HCT116 (cell line): ENCODE data around the gene CCDC40. TPM values are rescaled to one million over a fixed set of nuclear protein-coding genes. Genes with fewer than 3 reads are reported as not detected.
A peak's percentile ranks its signal among the peaks of the same experiment; 100 is the strongest.

Source experiments
- ATAC-seq: fragments of 200-7000 bp; cut with Tn5 transposase; 2 replicates; pipeline ENCODE4 v1.9.1; 2020; ENCODE audit warnings: mild to moderate bottlenecking, moderate library complexity
- BruUV-seq: library from RNA; stranded (reverse); fragments of 400-500 nt; replicated peaks from 2 replicates; lab custom pipeline; 2021; lab: Mats Ljungman, UMichigan
- CTCF ChIA-PET: fragments of 300-600 bp; sonication (Branson Sonifier 250); formaldehyde crosslinking; loops from one replicate; lab custom pipeline; 2021; ENCODE audit warnings: antibody characterized with exemption; lab: Charles Lee
- POLR2A ChIA-PET: fragments of 300-600, 350-600 bp; sonication (Branson Sonifier 250); formaldehyde crosslinking; loops from one replicate; lab custom pipeline; 2021; ENCODE audit warnings: antibody characterized with exemption; lab: Charles Lee
- RAD21 ChIA-PET, 2 experiments: fragments of 300-600 bp; sonication (Branson Sonifier 250); formaldehyde crosslinking; loops; one replicate each; lab custom pipeline; 2023; ENCODE audit warnings: low total read pairs in 2 of 2; ENCODE audit not compliant: uncharacterized antibody in 2 of 2, unreplicated experiment in 2 of 2, low non-redundant PET in 1 of 2; lab: Charles Lee
- DNase-seq: peaks from one replicate; pipeline ENCODE4 v3.0.0-alpha.2; 2010; ENCODE audit warnings: low read depth, low spot score
- H2AFZ ChIP-seq: fragments of 200-600 bp; shearing (Covaris generic), sonication (generic); 2 replicates; pipeline ENCODE4 v1.6.1; 2017; ENCODE audit warnings: low read depth, mixed run types, mixed read lengths, antibody characterized with exemption, low read length; ENCODE audit not compliant: poor library complexity, severe bottlenecking
- H3K27ac ChIP-seq: 2 replicates; pipeline ENCODE4 v1.5.1; 2012; ENCODE audit warnings: low read depth, low read length
- H3K27me3 ChIP-seq: fragments of 200-600 bp; sonication (generic); 2 replicates; pipeline ENCODE4 v1.6.1; 2016; ENCODE audit warnings: mixed run types, low read length, mixed read lengths; ENCODE audit not compliant: insufficient read depth
- H3K36me3 ChIP-seq, 2 experiments: fragments of 200-500 bp in 1 of 2; fragments of 200-600 bp in 1 of 2; sonication (Bioruptor generic) in 1 of 2; sonication (generic) in 1 of 2; 2 replicates each; pipeline versions ENCODE4 v1.5.1 to v1.6.1; 2014 to 2016; ENCODE audit warnings: low read length in 2 of 2, inconsistent platforms in 1 of 2, mixed read lengths in 1 of 2, mixed run types in 1 of 2; ENCODE audit not compliant: insufficient read depth in 2 of 2, control insufficient read depth in 1 of 2
- H3K4me1 ChIP-seq, 2 experiments: fragments of 200-600 bp in 1 of 2; sonication (generic) in 1 of 2; 2 replicates each; pipeline versions ENCODE4 v1.5.1 to v1.6.1; 2012 to 2017; ENCODE audit warnings: low read length in 2 of 2, inconsistent platforms in 1 of 2, mild to moderate bottlenecking in 1 of 2, mixed read lengths in 1 of 2, mixed run types in 1 of 2, moderate library complexity in 1 of 2; ENCODE audit not compliant: insufficient read depth in 2 of 2, control insufficient read depth in 1 of 2
- H3K4me2 ChIP-seq: fragments of 200-600 bp; sonication (generic); 2 replicates; pipeline ENCODE4 v1.6.1; 2017; ENCODE audit warnings: mixed run types, low read length, mixed read lengths
- H3K4me3 ChIP-seq, 2 experiments: fragments of 200-600 bp in 1 of 2; sonication (generic) in 1 of 2; replicated peaks in 1 of 2; 2 replicates each; pipeline ENCODE4 v1.5.1; 2011 to 2016; ENCODE audit warnings: low read length in 2 of 2, control low read depth in 1 of 2, low read depth in 1 of 2, mild to moderate bottlenecking in 1 of 2, mixed read lengths in 1 of 2, mixed run types in 1 of 2
- H3K79me2 ChIP-seq: fragments of 200-600 bp; sonication (generic); 2 replicates; pipeline ENCODE4 v1.6.1; 2017; ENCODE audit warnings: mild to moderate bottlenecking, mixed run types, low read length, moderate library complexity, mixed read lengths; ENCODE audit not compliant: insufficient read depth
- H3K9ac ChIP-seq: fragments of 200-600 bp; sonication (generic); 2 replicates; pipeline ENCODE4 v1.6.1; 2016; ENCODE audit warnings: low read length, mixed read lengths
- H3K9me2 ChIP-seq: fragments of 200-600 bp; sonication (generic), shearing (Covaris generic); 2 replicates; pipeline ENCODE4 v1.6.1; 2017; ENCODE audit warnings: mixed run types, mild to moderate bottlenecking, moderate library complexity; ENCODE audit not compliant: insufficient read depth
- H3K9me3 ChIP-seq, 2 experiments: fragments of 200-500 bp in 1 of 2; fragments of 200-600 bp in 1 of 2; sonication (Bioruptor generic) in 1 of 2; sonication (generic) in 1 of 2; 2 replicates each; pipeline ENCODE4 v1.6.1; 2014 to 2017; ENCODE audit warnings: low read length in 2 of 2, mixed read lengths in 2 of 2, inconsistent platforms in 1 of 2, low read depth in 1 of 2, mild to moderate bottlenecking in 1 of 2, mixed run types in 1 of 2, moderate library complexity in 1 of 2; ENCODE audit not compliant: control insufficient read depth in 1 of 2, insufficient read depth in 1 of 2
- H4K20me1 ChIP-seq: fragments of 200-600 bp; sonication (generic), shearing (Covaris generic); 2 replicates; pipeline ENCODE4 v1.6.1; 2017; ENCODE audit warnings: mixed run types, mild to moderate bottlenecking, moderate library complexity; ENCODE audit not compliant: insufficient read depth
- SIN3A ChIP-seq: IDR thresholded peaks from 2 replicates; pipeline ENCODE4 v1.6.1; 2012; ENCODE audit warnings: low read depth
- YY1 ChIP-seq: IDR thresholded peaks from 2 replicates; pipeline ENCODE4 v1.6.1; 2011; ENCODE audit warnings: low read length, low read depth, moderate library complexity, mild to moderate bottlenecking; ENCODE audit not compliant: insufficient replicate concordance; ENCODE audit errors: extremely low read depth
- intact Hi-C: fragments of 100-400 bp; cut with micrococcal nuclease; formaldehyde crosslinking; loops from 2 replicates; pipeline ENCODE4 v1.10.0; 2022
- total RNA-seq: library from RNA; stranded (reverse); gene quantifications from one replicate; pipeline ENCODE4 v1.2.1, GENCODE V29; 2021; ENCODE audit not compliant: unreplicated experiment
- TF ChIP-seq, protein P1 (sequence below): IDR thresholded peaks from 2 replicates; pipeline ENCODE4 v1.6.1; 2012; ENCODE audit warnings: low read depth

CCDC40 gene
- total RNA-seq, 1 experiment from 2014 or later = 10.3 TPM

DNA sequence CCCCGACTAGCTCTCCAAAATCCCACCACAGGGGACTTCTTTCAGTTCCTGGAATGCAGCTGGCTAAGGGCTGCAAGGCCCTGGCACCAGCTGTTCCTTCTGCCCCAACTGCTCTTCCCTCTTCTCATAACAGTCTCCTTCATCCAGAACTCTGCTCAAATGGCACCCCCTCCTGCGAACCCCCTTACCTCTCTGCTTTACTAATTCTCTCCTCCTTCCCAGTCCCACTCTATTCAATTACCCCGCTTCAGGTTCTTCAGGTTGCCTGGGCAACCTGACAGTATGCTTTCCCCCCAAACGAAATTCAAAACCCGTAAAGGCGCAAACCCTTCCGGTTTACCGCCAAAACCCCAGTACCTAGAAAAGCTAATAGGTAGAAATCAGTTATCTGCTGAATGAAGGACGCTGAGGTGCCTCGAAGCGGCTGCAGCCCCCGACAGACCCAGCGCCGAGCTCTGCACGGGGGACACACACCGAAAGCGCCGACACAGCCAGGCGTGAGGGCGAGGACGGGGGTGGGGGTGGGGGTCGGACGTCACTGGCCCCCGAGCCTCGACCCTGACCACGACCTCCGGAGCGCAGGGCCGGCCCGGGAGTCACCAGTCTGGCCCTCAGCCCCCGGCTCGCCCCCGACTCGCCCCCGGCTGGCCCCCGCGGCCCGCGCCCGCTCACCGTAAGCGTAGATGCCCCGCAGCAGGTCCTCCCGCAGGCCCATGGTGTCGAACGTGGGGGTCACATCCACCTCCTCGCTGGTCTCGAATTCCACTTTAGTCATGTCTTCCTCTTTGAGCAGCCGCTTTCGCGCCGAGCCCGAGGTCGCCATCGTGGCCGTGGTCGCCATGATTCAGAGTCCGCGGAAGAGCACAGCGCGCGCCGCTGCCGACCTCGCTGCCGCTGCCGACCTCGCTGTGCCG lies 109.9 kb downstream of the CCDC40 start:
- TF ChIP-seq, protein P1, sequence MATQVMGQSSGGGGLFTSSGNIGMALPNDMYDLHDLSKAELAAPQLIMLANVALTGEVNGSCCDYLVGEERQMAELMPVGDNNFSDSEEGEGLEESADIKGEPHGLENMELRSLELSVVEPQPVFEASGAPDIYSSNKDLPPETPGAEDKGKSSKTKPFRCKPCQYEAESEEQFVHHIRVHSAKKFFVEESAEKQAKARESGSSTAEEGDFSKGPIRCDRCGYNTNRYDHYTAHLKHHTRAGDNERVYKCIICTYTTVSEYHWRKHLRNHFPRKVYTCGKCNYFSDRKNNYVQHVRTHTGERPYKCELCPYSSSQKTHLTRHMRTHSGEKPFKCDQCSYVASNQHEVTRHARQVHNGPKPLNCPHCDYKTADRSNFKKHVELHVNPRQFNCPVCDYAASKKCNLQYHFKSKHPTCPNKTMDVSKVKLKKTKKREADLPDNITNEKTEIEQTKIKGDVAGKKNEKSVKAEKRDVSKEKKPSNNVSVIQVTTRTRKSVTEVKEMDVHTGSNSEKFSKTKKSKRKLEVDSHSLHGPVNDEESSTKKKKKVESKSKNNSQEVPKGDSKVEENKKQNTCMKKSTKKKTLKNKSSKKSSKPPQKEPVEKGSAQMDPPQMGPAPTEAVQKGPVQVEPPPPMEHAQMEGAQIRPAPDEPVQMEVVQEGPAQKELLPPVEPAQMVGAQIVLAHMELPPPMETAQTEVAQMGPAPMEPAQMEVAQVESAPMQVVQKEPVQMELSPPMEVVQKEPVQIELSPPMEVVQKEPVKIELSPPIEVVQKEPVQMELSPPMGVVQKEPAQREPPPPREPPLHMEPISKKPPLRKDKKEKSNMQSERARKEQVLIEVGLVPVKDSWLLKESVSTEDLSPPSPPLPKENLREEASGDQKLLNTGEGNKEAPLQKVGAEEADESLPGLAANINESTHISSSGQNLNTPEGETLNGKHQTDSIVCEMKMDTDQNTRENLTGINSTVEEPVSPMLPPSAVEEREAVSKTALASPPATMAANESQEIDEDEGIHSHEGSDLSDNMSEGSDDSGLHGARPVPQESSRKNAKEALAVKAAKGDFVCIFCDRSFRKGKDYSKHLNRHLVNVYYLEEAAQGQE = no peak
- TF ChIP-seq SIN3A (no peak), YY1 (peak; percentile 16)
- intact Hi-C loops = no loop called here
- DNase-seq (no peak), ATAC-seq (peak; percentile 3)
- peaks cover 72% of the 10 kb centered on the region for H3K79me2 ChIP-seq
- peaks cover 35 to 39% of the 10 kb centered on the region in 2 experiments for H3K36me3 ChIP-seq
- no peaks in the 10 kb centered on the region for H3K9me3 ChIP-seq
- RAD21 ChIA-PET = interaction anchor here in 1 of 2 experiments (0.7 kb wide), 1 partner anchor 77 kb away, joined by 3 read pairs; no protein-coding TSS in a partner anchor
- H4K20me1 ChIP-seq = peaks cover 27% of the 10 kb centered on the region; the same call in 1 of the 2 replicates
- no peaks in the 10 kb centered on the region for H3K9me2 ChIP-seq
- no TSS peak for BruUV-seq
- H2AFZ ChIP-seq = no peak overlapping the region
- H3K4me2 ChIP-seq = peak overlapping the region; percentile 88
- CTCF ChIA-PET = interaction anchor here (2.5 kb wide), 1 partner anchor 45 kb away, joined by 8 read pairs; the partner anchor contains the start of gene GAA
- POLR2A ChIA-PET = interaction anchor here (0.7 to 2.0 kb wide), 8 partner anchors 11 to 349 kb away, joined by 3 to 8 read pairs (median 4); partner anchors contain the start of genes CBX8 and GAA
- H3K4me1 ChIP-seq = peaks cover 12 to 18% of the 10 kb centered on the region in 2 experiments
- no peaks in the 10 kb centered on the region for H3K27me3 ChIP-seq
- H3K4me3 ChIP-seq = peak overlapping the region; percentile 73 to 96
- H3K9ac ChIP-seq = peak overlapping the region; percentile 97
- H3K27ac ChIP-seq = peak overlapping the region; percentile 93
